WTC11 (cell line): Measurements from ENCODE around the gene KRT23. TPM values are rescaled to one million over a fixed set of nuclear protein-coding genes. Genes with fewer than 3 reads are reported as not detected.

ENCODE experiments used
- ATAC-seq: fragments of 200-7000 bp; cut with Tn5 transposase; 2 replicates; pipeline ENCODE4 v1.10.0; 2021; ENCODE audit warnings: mild to moderate bottlenecking, moderate library complexity
- CTCF ChIA-PET: fragments of 300-600 bp; sonication (Branson Sonifier 250); formaldehyde crosslinking; loops from one replicate; lab custom pipeline; 2021; ENCODE audit warnings: antibody characterized with exemption; lab: Charles Lee
- POLR2A ChIA-PET: fragments of 350-600 bp; sonication (Branson Sonifier 250); formaldehyde crosslinking; loops from one replicate; lab custom pipeline; 2021; ENCODE audit warnings: antibody characterized with exemption; lab: Charles Lee
- DNase-seq: peaks from one replicate; pipeline ENCODE4 v3.0.0; 2021; ENCODE audit warnings: low spot score
- H3K27ac Mint-ChIP-seq: 2 replicates; pipeline ENCODE4 v1.8.0; 2021; ENCODE audit warnings: mixed read lengths
- H3K27me3 Mint-ChIP-seq: 2 replicates; pipeline ENCODE4 v1.8.0; 2021; ENCODE audit warnings: low read depth, mild to moderate bottlenecking, moderate library complexity, mixed read lengths
- H3K36me3 Mint-ChIP-seq: 2 replicates; pipeline ENCODE4 v1.8.0; 2021; ENCODE audit warnings: mixed read lengths
- H3K4me1 Mint-ChIP-seq: 2 replicates; pipeline ENCODE4 v1.8.0; 2022; ENCODE audit warnings: mixed read lengths
- H3K4me3 Mint-ChIP-seq: 2 replicates; pipeline ENCODE4 v1.8.0; 2021; ENCODE audit warnings: mild to moderate bottlenecking, moderate library complexity, mixed read lengths
- H3K9me3 Mint-ChIP-seq: 2 replicates; pipeline ENCODE4 v1.8.0; 2021; ENCODE audit warnings: mixed read lengths
- EMX1 ChIP-seq: fragments of 250-450 bp; sonication (Bioruptor Pico); IDR thresholded peaks from 2 replicates; pipeline ENCODE4 v1.8.0; 2021; ENCODE audit warnings: mild to moderate bottlenecking
- ERG ChIP-seq: fragments of 250-450 bp; sonication (Bioruptor Pico); IDR thresholded peaks from 2 replicates; pipeline ENCODE4 v1.8.0; 2021; ENCODE audit warnings: mild to moderate bottlenecking
- ESRRA ChIP-seq: sonication (generic); formaldehyde crosslinking; IDR thresholded peaks from 2 replicates; pipeline ENCODE4 v1.8.1; 2022; ENCODE audit warnings: mild to moderate bottlenecking, missing genetic modification reagents, borderline replicate concordance
- FOXP1 ChIP-seq: sonication (generic); formaldehyde crosslinking; IDR thresholded peaks from 2 replicates; pipeline ENCODE4 v1.8.0; 2022; ENCODE audit warnings: missing genetic modification reagents, mild to moderate bottlenecking, moderate library complexity, borderline replicate concordance
- IRF2 ChIP-seq: sonication (generic); formaldehyde crosslinking; IDR thresholded peaks from 2 replicates; pipeline ENCODE4 v1.8.0; 2022; ENCODE audit warnings: low read depth, missing genetic modification reagents, borderline replicate concordance
- MXD4 ChIP-seq: fragments of 250-450 bp; sonication (Bioruptor Pico); IDR thresholded peaks from 2 replicates; pipeline ENCODE4 v1.8.0; 2021; ENCODE audit warnings: mild to moderate bottlenecking, moderate library complexity, borderline replicate concordance
- MYBL2 ChIP-seq: sonication (generic); formaldehyde crosslinking; IDR thresholded peaks from 2 replicates; pipeline ENCODE4 v1.8.1; 2023; ENCODE audit warnings: mild to moderate bottlenecking, moderate library complexity, missing genetic modification reagents
- NFATC4 ChIP-seq: fragments of 250-450 bp; sonication (Bioruptor Pico); IDR thresholded peaks from 2 replicates; pipeline ENCODE4 v1.9.0; 2021; ENCODE audit warnings: mild to moderate bottlenecking
- PRDM15 ChIP-seq: sonication (generic); formaldehyde crosslinking; IDR thresholded peaks from 2 replicates; pipeline ENCODE4 v1.8.0; 2022; ENCODE audit warnings: missing genetic modification reagents
- PRRX2 ChIP-seq: fragments of 250-450 bp; sonication (Bioruptor Pico); IDR thresholded peaks from 2 replicates; pipeline ENCODE4 v1.8.0; 2021; ENCODE audit warnings: mild to moderate bottlenecking
- TCF7 ChIP-seq: sonication (generic); formaldehyde crosslinking; IDR thresholded peaks from 2 replicates; pipeline ENCODE4 v1.8.0; 2022; ENCODE audit warnings: mild to moderate bottlenecking, low read depth, missing genetic modification reagents, moderate library complexity
- TP53 ChIP-seq: sonication (generic); formaldehyde crosslinking; IDR thresholded peaks from 2 replicates; pipeline ENCODE4 v1.8.1; 2023; ENCODE audit warnings: mild to moderate bottlenecking, missing genetic modification reagents
- ZBTB21 ChIP-seq: sonication (generic); formaldehyde crosslinking; IDR thresholded peaks from 2 replicates; pipeline ENCODE4 v1.8.1; 2023; ENCODE audit warnings: mild to moderate bottlenecking, missing genetic modification reagents, borderline replicate concordance
- ZNF219 ChIP-seq: sonication (generic); formaldehyde crosslinking; IDR thresholded peaks from 2 replicates; pipeline ENCODE4 v1.8.0; 2023; ENCODE audit warnings: missing genetic modification reagents, mild to moderate bottlenecking, borderline replicate concordance
- ZNF263 ChIP-seq: sonication (generic); formaldehyde crosslinking; IDR thresholded peaks from 2 replicates; pipeline ENCODE4 v1.8.1; 2022; ENCODE audit warnings: low read depth, mild to moderate bottlenecking, moderate library complexity, missing genetic modification reagents
- ZNF281 ChIP-seq: sonication (generic); formaldehyde crosslinking; IDR thresholded peaks from 2 replicates; pipeline ENCODE4 v1.8.0; 2023; ENCODE audit warnings: mild to moderate bottlenecking, missing genetic modification reagents
- total RNA-seq: library from RNA; stranded (reverse); gene quantifications from 3 replicates; pipeline ENCODE4 v1.2.3, GENCODE V29; 2021
- TF ChIP-seq, protein P1 (sequence below): sonication (generic); formaldehyde crosslinking; IDR thresholded peaks from 2 replicates; pipeline ENCODE4 v1.8.1; 2023; ENCODE audit warnings: mild to moderate bottlenecking, missing genetic modification reagents, moderate library complexity
- TF ChIP-seq, protein P2 (sequence below): fragments of 250-450 bp; sonication (Bioruptor Pico); IDR thresholded peaks from 2 replicates; pipeline ENCODE4 v1.9.0; 2021; ENCODE audit warnings: moderate library complexity, mild to moderate bottlenecking, inconsistent platforms, borderline replicate concordance
- TF ChIP-seq, protein P3 (sequence below): fragments of 250-450 bp; sonication (Bioruptor Pico); IDR thresholded peaks from 2 replicates; pipeline ENCODE4 v1.9.0; 2021; ENCODE audit warnings: mild to moderate bottlenecking, borderline replicate concordance
- TF ChIP-seq, protein P4 (sequence below): sonication (generic); formaldehyde crosslinking; conservative IDR thresholded peaks from 2 replicates; pipeline ENCODE4 v1.8.1; 2022; ENCODE audit warnings: mild to moderate bottlenecking, missing genetic modification reagents
- TF ChIP-seq, protein P5 (sequence below): sonication (generic); formaldehyde crosslinking; IDR thresholded peaks from 2 replicates; pipeline ENCODE4 v1.8.0; 2023; ENCODE audit warnings: missing genetic modification reagents

The KRT23 gene
- total RNA-seq, 1 experiment from 2014 or later, result not detected

DNA sequence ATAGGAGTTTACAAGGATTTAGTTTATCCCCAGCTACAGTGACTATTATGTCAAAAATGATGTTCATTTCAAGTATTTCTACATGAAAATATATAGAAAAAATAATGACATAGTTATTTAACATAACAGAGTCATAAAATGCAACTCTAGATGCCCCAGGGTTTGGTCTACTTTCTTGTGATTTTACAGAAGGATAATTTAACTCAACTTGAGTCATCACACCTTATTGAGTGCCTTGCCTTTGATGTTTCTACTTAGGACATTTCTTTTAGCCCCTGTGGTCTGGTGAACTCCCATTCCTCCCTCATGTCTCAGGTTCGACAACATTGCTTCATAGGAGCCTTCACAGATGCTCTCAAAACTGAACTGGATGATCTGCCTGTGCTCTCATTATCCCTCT lies 54.4 kb downstream of the KRT23 start:
- no peak for TF ChIP-seq MXD4 (CRISPR knock-in tag)
- TF ChIP-seq ZNF219 (CRISPR knock-in tag), result no peak
- TF ChIP-seq ZNF263, result no peak
- TF ChIP-seq ZNF281 (CRISPR knock-in tag), result no peak
- TF ChIP-seq, protein P1, sequence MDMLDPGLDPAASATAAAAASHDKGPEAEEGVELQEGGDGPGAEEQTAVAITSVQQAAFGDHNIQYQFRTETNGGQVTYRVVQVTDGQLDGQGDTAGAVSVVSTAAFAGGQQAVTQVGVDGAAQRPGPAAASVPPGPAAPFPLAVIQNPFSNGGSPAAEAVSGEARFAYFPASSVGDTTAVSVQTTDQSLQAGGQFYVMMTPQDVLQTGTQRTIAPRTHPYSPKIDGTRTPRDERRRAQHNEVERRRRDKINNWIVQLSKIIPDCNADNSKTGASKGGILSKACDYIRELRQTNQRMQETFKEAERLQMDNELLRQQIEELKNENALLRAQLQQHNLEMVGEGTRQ (CRISPR knock-in tag), result no peak
- TF ChIP-seq MYBL2, result no peak
- no peak for TF ChIP-seq IRF2
- TF ChIP-seq EMX1, result no peak
- TF ChIP-seq TP53 (CRISPR knock-in tag), result no peak
- no peak for TF ChIP-seq ZBTB21 (CRISPR knock-in tag)
- TF ChIP-seq NFATC4, result no peak
- TF ChIP-seq, protein P2, sequence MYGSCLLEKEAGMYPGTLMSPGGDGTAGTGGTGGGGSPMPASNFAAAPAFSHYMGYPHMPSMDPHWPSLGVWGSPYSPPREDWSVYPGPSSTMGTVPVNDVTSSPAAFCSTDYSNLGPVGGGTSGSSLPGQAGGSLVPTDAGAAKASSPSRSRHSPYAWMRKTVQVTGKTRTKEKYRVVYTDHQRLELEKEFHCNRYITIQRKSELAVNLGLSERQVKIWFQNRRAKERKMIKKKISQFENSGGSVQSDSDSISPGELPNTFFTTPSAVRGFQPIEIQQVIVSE (CRISPR knock-in tag), result no peak
- TF ChIP-seq, protein P3, sequence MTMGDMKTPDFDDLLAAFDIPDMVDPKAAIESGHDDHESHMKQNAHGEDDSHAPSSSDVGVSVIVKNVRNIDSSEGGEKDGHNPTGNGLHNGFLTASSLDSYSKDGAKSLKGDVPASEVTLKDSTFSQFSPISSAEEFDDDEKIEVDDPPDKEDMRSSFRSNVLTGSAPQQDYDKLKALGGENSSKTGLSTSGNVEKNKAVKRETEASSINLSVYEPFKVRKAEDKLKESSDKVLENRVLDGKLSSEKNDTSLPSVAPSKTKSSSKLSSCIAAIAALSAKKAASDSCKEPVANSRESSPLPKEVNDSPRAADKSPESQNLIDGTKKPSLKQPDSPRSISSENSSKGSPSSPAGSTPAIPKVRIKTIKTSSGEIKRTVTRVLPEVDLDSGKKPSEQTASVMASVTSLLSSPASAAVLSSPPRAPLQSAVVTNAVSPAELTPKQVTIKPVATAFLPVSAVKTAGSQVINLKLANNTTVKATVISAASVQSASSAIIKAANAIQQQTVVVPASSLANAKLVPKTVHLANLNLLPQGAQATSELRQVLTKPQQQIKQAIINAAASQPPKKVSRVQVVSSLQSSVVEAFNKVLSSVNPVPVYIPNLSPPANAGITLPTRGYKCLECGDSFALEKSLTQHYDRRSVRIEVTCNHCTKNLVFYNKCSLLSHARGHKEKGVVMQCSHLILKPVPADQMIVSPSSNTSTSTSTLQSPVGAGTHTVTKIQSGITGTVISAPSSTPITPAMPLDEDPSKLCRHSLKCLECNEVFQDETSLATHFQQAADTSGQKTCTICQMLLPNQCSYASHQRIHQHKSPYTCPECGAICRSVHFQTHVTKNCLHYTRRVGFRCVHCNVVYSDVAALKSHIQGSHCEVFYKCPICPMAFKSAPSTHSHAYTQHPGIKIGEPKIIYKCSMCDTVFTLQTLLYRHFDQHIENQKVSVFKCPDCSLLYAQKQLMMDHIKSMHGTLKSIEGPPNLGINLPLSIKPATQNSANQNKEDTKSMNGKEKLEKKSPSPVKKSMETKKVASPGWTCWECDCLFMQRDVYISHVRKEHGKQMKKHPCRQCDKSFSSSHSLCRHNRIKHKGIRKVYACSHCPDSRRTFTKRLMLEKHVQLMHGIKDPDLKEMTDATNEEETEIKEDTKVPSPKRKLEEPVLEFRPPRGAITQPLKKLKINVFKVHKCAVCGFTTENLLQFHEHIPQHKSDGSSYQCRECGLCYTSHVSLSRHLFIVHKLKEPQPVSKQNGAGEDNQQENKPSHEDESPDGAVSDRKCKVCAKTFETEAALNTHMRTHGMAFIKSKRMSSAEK (CRISPR knock-in tag), result no peak
- TF ChIP-seq, protein P4, sequence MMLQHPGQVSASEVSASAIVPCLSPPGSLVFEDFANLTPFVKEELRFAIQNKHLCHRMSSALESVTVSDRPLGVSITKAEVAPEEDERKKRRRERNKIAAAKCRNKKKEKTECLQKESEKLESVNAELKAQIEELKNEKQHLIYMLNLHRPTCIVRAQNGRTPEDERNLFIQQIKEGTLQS (CRISPR knock-in tag), result no peak
- TF ChIP-seq, protein P5, sequence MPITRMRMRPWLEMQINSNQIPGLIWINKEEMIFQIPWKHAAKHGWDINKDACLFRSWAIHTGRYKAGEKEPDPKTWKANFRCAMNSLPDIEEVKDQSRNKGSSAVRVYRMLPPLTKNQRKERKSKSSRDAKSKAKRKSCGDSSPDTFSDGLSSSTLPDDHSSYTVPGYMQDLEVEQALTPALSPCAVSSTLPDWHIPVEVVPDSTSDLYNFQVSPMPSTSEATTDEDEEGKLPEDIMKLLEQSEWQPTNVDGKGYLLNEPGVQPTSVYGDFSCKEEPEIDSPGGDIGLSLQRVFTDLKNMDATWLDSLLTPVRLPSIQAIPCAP (CRISPR knock-in tag), result no peak
- TF ChIP-seq FOXP1 (CRISPR knock-in tag), result no peak
- ChIA-PET POLR2A (no interaction called here), CTCF (no interaction called here)
- Mint-ChIP-seq H3K4me3 (no peak overlapping the region), H3K4me1 (no peaks in the 10 kb centered on the region), H3K36me3 (no peaks in the 10 kb centered on the region), H3K27me3 (no peaks in the 10 kb centered on the region; the same call in 1 of the 2 replicates), H3K9me3 (no peaks in the 10 kb centered on the region), H3K27ac (no peak overlapping the region)
- DNase-seq, result no peak
- ATAC-seq, result no peak

- POLR2A ChIA-PET, result no interaction called here
- no peak overlapping the region for H3K27ac Mint-ChIP-seq
- no peak overlapping the region for H3K4me3 Mint-ChIP-seq
- no peaks in the 10 kb centered on the region for H3K36me3 Mint-ChIP-seq
- no peak for ATAC-seq
- CTCF ChIA-PET, result interaction anchor here (1.8 kb wide), 1 partner anchor 16 kb away, joined by 6 read pairs; no protein-coding TSS in a partner anchor
- DNase-seq, result no peak
- peaks cover 3% of the 10 kb centered on the region for H3K4me1 Mint-ChIP-seq
- no peaks in the 10 kb centered on the region; the same call in 1 of the 2 replicates for H3K27me3 Mint-ChIP-seq
- H3K9me3 Mint-ChIP-seq, result peaks cover 4% of the 10 kb centered on the region; the same call in 1 of the 2 replicates
- TF ChIP-seq ERG (CRISPR knock-in tag) (no peak), TCF7 (CRISPR knock-in tag) (no peak), PRRX2 (CRISPR knock-in tag) (no peak), ESRRA (CRISPR knock-in tag) (no peak), FOXP1 (CRISPR knock-in tag) (no peak), PRDM15 (CRISPR knock-in tag) (no peak), ZNF219 (CRISPR knock-in tag) (no peak)
Observed at GRCh38 chr17:40879026-40879425, 58.4 kb downstream of the KRT23 start.
